Ovary (tissue), 3 donors: Measurements from ENCODE around the gene FRY.

Experiments
- POLR2A ChIP-seq: fragments of 450-650 bp; IDR thresholded peaks from one replicate; pipeline ENCODE4 v1.6.1; 2017; ENCODE audit warnings: antibody characterized with exemption, mild to moderate bottlenecking, moderate library complexity
- TF ChIP-seq, protein P1 (sequence below), 3 donors: fragments of 450-650 bp in 2 of 3; fragments of 200-600 bp in 1 of 3; IDR thresholded peaks; one replicate each; pipeline versions ENCODE4 v1.5.1 to v1.8.0; 2016 to 2022; ENCODE audit warnings: antibody characterized with exemption in 3 of 3, mild to moderate bottlenecking in 1 of 3
- donor health status: DM: no; HTN: no; CAD: no.

DNA sequence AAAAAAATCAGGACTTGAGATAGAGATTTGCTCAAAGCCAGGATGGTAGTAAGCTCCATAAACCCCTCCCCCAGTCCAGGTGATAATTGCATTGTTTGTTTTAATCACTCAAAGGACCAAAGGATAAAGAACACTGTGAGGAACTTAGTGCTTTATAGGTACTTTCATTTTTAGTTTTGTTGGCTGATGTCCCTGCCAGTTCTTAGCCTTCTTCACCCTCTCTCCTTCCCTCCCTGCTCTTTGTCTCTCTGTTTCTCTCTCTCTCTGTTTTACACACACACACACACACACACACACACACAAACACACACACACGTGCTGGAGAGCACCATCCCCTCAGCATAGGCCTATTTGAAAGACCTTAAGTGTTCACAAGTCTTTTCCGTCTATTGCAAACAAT is 5.2 kb downstream of the FRY start:
- TF ChIP-seq, protein P1, sequence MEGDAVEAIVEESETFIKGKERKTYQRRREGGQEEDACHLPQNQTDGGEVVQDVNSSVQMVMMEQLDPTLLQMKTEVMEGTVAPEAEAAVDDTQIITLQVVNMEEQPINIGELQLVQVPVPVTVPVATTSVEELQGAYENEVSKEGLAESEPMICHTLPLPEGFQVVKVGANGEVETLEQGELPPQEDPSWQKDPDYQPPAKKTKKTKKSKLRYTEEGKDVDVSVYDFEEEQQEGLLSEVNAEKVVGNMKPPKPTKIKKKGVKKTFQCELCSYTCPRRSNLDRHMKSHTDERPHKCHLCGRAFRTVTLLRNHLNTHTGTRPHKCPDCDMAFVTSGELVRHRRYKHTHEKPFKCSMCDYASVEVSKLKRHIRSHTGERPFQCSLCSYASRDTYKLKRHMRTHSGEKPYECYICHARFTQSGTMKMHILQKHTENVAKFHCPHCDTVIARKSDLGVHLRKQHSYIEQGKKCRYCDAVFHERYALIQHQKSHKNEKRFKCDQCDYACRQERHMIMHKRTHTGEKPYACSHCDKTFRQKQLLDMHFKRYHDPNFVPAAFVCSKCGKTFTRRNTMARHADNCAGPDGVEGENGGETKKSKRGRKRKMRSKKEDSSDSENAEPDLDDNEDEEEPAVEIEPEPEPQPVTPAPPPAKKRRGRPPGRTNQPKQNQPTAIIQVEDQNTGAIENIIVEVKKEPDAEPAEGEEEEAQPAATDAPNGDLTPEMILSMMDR (IDR thresholded peaks at IDR 0.05): no peak
- TF ChIP-seq POLR2A: no peak
